SHP77 treated with DMSO at 0.1 percent for 48 hours (cell line): ENCODE data around the gene EXOC6B.

Experiments used
- DNase-seq: peaks from one replicate; lab custom pipeline; 2025; lab: John Stamatoyannopoulos, UW

Gene EXOC6B

DNA sequence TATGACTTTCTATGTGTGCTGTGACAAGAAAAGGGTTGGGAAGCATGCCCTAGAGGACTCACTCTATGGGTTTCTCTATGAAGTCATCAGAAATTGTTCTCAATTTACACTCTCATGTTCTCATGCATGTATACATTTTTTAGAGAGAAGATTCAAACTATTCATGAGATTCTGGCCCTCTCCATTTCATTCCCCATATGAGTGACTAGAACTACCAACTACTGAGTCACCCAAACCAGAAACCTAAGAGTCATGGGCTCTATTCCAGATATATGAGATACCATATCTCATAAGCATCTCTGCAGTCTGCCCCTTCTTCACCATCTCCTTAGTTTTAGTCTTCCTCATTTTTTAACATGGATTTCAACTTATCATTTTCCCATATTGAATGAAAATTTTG lies 87.7 kb downstream of the EXOC6B start:
- no peak for DNase-seq

DNA sequence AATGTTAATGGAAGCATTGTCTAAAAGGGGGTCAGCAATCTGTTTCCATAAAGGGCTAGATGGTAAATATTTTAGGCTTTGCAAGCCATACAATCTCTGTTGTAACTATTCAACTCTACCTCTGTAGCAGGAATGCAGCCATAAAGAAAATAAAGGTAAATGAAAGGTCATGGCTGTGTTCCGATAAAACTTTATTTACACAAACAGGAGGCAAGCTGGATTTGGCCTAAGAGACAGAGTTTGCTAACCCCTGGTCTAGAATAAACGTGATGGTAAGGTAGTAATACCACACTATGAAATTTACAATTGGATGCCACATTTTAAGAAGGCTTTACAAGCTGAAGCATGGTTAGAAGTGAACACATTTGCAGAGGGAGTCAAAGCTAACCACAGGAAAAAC lies 91.4 kb downstream of the EXOC6B start:
- DNase-seq = no peak

DNA sequence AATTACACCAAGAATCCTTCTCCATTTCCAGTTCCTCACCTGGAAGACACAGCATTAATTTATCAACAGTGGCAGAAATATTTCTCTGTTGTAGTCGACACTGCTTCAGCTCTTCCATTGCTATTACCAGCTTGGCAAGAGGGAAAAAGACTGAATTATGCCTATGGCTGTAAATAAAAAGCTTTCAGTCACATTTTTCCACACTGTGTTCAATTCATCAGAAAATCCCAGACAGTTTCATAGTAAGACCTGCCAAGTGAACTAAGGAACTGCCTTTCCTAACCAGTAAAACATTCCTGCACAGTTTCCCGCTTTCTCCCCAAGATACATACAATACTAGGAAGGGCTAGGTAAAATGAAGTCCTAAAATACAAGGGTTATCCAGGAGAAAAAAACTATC lies 94.7 kb downstream of the EXOC6B start:
- no peak for DNase-seq

DNA sequence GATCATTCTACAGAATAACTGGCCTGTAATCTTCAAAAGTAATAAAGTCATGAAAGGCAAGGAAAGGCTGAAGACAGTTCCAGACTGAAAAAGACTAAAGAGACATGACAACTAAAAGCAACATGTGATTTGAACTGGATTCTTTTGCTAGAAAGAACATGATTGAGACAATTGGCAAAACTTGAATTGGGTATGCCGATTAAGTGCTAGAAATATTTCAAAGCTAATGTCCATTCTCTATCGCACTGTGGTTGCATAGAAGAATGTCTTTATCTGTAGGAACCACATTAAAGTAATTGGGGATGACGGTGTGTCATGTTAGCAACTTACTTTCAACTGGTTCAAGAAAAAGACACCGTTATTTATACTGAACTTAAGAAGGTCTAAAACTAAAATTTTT lies 98.5 kb downstream of the EXOC6B start:
- no peak for DNase-seq

DNA sequence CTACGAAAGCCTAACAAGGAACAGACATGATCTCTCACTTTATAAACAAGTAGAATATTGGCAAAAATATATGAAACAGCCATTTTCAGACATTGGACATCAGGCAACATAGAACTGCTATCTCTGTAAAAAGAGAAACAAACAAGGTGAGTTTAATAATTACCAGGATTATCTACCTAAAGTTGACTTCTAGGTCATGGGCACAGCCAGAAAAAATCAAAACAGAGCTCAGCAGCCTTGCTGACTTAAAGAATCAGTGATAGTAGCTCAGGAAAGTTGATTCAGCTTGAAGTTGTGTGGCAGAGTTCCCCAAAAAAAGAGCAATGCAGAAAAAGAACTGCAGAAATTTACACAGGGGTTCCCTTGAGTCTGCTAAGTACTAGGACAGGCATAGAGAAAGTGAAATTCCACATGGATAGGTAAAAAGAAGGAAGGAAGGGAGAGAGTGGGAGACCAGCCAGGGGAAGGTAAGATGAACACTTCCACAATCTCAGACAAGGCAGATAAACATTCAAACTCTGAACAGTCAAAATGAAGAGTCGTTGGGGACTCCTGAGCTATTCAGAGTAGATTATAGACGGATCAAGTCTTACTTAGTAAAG lies 102.0 kb downstream of the EXOC6B start:
- no peak for DNase-seq

DNA sequence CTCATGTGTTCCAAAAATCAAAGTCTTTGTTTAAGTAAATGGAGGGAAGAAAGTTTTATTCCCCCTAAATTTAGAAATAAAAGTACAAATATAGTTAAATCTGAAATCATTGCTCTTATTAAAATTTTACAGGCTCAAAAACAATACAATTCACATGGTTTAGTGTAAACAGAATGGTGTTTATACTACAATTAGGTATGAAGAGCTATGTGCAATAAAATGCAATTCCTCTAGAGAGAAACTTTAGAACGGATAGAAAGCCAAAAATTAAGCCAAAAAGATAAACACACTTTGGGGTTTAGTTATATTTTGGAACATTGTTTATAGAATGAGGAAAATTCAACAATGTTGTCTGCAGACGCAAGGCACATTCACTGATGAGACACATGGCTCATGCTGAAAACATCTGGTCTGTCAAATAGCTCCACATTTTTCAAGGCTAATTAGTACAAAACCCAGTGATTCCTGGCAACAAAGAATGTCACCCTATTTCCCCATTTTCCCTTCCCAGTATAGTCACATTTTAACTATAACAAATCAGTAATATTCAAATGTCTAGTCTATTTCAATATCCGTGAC lies 103.3 kb downstream of the EXOC6B start:
- no peak for DNase-seq

DNA sequence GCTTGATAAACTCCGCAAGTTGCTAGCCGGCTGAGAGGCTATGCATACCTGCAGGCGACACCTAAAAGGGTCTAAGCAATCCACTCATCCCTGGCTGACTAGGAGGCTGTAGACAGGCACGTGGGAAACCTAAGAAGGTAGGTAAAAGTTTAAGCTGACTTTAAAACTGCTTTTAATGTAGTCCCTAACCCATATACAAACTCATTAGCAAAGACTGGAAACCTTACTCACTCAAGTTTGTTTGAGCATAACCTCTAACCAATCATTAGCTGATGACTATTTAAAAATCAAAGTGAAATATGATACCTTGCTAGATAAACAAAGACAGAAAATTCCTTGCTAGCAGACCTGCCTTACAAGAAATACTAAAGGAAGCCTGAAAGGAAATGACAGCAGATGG lies 106.4 kb downstream of the EXOC6B start:
- DNase-seq = no peak

DNA sequence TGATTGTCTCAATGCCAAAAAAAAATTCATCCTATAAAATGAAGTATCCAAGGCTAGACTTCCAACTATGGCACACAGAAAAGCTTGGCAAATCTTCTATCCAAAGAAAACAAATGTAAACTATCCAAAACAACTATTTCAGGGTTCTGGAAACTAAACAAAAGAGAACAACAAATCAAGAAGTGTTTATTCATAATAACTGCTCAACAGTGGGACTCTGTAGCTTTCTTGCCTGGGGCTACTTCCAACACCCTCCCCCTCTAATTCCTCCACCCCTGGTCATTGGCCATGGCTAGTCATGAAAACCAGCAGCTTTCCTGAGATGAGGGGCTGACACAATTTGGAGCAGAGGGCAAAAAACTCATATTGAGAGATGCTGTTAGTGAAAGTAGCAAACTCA lies 107.0 kb downstream of the EXOC6B start:
- no peak for DNase-seq

DNA sequence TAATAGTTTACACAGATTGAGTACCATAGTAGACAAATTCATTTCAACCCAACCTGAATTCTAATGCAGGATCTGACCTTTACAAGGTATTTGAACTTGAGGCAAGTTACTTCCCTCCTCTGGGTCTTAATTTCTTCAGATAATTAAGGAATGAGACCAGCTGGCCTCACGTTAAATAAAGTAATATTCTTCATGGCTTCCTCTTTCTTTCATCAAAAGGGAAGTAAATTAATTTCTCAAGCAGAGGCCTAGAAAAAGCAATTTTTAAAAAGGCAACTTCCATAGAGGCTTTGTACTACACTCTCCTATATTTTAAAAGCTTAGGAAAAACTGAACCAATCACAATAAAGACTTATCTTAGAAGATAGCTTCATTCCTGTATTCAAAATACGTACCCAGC lies 109.2 kb downstream of the EXOC6B start:
- DNase-seq = no peak

DNA sequence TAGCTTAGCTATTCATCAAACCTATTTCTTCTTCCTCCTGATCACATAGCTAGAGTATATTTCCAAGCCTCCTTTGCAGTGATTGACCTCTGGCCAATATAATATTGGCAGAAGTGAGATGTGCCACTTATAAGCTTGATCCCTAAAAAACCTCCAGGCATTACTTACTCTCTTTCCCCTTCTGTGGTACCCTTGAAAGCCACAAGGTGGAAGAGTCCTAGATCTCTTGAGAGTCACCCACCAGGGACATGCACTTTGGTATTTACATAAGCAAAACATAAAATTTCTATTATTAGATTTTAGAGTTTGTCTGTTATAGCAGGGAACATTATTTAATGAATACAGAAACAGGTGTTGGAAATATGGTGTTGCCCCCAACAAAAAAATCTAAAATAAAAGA lies 112.0 kb downstream of the EXOC6B start:
- no peak for DNase-seq

DNA sequence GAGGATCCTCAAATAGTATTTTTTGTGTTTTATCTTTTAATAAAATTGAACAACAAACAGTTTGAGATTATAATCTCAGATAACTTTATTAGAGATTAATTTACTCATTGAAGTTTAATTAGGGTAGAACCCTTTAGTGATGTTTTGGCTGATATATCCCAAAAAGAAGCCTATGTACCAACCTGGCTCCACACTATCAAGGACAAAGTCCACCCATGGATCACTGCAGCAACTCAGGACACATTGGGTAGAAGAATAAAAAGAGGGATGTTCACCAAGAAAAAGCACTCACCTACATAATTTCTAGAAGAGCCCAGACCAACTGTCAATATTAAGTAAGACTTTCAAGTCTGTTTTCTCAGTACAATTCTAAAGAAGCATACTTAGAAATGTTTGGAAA lies 112.9 kb downstream of the EXOC6B start:
- DNase-seq = no peak

DNA sequence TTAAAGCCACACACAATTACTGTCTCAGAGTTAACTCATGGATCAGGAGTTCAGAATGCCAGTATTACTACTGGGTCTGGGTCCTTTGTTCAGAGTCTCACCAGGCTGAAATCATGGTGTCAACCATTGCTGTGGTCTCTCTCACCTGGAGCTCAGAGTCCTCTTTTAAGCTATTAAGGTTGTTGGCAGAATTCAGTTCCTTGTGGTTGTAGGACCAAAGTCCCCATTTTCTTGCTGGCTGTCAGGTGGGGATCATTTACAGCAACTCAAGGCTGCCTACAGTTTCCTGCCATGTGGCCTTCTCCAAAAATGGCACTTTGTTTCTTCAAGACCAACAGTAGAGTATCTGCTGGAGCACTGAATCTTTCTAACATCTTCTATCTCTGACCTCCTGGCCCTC lies 113.5 kb downstream of the EXOC6B start:
- no peak for DNase-seq

DNA sequence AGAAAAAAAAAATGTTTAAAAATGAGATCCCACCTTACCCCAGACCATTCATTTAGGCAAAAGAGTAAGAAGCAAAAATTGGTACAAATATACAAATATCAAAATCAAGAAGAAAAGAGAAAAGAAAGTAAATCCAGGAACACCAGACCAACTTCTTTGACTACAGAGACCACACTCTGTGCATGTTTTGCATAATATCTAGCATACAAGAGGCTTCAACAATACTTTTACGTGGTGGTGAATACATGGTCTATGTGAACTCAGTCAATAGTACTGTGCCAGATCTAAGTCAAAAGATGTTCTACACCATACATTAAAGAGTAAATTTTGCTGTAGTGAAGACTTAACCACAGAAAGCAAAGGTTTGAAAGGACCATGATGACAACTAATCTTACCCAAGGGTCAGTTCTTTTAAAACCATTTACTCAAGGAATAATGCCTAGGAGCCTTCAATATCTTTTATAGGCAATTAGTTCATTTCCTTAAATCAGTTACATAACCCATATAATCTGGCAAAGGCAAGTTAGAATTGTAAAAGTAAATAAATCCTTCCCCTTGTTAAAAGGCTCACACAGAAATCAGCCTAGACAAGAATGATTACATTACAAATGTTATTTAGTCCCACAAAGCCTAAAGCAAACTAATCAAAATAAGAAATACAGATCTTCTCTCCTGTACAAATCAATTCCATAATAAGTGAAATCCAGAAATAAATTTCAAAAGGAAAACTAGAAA lies 115.2 kb downstream of the EXOC6B start:
- no peak for DNase-seq

DNA sequence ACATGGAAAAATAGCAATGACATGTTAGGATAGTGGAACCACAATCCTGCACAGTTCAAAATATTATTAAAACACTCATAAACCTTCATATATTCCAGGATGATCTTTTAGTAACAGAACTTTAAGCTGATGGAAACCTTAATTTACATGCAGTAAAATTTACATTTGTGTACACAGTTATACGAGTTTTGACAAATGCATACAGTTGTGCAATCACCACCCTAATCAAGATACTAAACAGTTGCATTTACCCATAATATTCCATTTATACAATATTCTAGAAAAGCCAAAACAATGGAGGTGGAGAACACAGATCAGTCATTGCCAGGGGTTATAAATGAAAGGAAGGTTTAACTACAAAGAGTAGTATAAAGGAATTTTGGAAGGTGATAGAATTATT lies 117.6 kb downstream of the EXOC6B start:
- DNase-seq = no peak

DNA sequence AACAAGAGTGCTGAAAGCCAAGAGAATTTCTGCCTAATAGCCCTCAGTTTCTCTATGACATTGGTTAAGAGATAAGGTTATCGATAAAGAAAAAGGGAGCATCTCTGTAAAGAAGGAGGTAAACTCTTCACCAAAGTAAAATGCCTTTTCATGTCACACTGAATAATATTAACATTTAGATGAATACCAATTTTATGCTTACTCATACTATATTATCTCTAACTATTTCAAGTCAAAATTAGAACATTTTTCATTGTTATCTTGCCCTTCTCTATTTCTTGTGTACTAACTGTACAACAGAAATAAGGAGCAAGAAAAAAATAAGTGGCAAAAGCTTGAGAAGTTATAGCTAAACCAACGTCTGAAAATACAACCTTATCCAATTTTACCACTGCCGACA lies 127.5 kb downstream of the EXOC6B start:
- no peak for DNase-seq

DNA sequence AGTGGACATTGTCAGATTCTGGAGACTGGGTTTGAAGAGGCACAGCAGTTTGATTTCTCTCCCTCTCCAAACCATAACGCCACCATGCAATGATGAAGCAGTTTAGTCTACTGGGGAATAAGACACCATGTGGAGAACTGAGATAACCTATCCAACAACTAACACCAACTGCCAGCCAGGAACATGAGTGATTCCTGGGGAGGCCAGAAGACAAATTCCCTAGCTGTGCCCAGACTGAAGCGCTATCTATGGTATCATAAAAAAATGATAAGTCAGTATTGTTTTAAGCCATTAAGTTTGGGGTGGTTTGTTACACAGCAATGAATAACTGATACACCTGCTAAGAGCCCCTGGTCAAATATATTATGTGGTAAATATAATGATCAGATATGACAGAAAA lies 129.3 kb downstream of the EXOC6B start:
- no peak for DNase-seq

DNA sequence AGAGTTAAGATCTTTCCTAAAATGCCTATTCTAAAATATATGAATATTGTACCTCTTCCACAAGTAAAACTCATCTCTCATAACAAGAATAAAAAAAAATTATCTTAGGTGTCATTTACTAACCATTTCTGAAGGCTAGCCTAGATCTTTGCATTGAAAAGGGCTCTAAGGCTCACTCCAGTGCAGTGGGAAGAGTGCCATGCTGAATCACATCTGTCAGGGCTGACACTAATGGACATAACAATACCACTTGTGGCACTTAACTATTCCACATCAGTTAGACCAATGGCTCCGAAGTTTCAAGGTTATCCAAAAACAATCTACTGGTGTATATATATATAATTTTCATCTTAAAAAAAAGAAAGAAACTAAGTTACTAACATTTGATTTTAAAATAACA lies 130.2 kb downstream of the EXOC6B start:
- DNase-seq = no peak

DNA sequence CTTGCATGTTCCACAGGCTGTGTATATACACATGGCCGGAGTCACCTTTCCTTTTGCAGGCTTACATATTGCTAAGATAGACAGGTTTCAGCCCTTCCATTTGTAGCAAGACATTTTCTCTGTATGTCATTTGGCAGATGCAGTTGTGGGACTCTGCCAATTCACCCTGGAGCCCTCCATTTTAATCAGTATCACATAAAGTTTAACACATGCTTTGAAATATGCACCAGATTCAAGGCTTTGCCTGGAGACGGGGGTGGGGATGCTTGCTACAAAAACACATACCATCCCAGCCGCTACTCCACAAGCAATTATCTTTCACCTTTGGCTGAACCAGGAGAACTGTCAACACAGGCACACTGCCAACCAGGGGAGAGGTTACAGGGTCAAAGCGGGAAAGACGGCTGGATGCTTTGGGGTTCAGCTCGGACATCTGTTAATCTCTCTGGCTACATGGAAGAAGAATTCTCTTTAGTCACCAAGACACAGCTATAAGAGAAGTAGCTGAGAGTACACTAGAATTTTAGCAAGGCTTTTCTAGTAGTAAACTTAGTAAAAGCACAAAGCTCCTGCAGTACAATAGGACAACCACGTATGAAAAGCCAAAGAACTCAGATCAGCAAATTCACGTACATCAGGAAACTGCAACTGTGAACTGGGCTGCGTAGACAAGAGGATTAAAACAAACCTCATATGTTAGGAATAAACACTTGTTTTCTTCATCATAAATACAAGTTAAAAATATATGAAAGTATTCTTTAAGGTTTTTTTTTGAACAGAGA lies 130.9 kb downstream of the EXOC6B start:
- DNase-seq = no peak

DNA sequence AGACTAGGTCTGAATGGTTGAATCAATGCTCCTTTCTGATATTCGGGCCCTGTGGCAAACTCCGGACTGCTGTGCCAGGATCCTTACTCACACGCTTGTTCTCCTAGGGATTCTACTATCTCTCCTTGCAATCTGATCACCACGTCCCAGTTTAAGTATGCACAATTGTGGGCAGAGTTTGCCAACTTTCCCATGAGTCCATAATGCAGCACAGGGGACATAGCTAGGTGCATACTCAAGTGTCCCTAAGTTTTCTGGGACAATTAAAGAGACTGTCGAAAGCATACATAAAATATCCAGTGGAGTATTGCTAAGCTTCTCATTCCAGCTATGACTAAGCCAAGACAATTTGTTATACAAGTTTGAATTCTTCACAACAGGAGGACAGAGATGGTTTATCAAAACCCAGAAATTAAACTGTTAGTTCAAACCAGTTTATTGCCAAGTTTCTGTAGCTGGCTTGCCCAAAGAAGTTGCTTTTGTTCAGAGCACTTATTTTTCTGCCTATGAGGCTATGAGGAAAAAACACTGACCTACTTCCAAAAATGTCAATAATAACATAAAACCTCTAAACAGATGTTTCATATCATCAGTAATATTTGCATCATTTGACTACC lies 136.1 kb downstream of the EXOC6B start:
- no peak for DNase-seq

DNA sequence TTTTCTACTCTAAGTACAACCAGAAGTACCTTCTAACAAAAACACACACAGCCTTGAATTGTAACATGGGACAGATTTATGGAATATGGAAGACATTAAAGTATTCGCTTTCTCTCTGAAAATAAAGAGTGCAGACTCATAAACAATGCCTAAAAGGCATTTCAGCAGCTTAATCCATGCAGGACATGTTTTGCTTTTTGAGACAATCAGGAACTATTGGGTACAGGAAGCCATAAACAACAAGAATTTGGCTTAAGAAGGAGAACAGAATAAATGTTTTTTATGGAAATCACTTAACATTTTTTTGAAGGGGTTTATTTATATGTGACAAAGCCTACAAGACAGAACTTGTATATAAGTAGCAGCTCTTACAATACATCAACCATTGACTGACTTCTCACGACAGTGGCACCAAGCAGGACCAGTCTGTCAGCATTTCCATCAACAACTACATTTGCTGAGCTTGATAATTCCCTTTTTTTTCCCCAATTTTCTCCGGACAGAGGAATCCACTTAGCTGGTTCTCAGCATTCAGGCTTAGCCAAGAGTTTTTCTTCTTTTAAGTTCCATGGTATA lies 140.1 kb downstream of the EXOC6B start:
- no peak for DNase-seq

DNA sequence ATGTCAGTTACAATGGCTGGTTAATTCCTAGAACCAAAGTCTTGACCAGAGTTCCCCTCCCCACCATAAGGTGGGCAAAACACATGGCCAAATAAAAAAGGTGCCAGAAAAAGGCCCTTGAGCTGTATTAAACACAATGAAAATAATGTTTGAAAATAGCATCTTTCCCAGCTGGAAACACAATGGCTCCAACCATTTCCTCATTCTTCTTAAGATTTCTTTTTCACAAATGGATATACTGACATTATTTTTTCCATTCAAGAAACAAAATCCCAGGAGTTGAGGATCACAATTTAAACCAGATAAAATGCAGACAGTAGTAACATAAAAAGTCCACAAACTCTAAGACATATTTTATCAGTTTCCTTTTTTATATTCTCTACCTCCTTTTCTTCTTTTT lies 143.8 kb downstream of the EXOC6B start:
- DNase-seq = no peak
